ENCODE results near the gene ARID3C.
A peak's percentile ranks its signal among the peaks of the same experiment; 100 is the strongest.

Gene ARID3C

GRCh38 chr9:34591917-34592866 lies 36.7 kb downstream of the ARID3C start:
- DNase-seq, result no peak

GRCh38 chr9:34591248-34591916 lies 37.5 kb downstream of the ARID3C start:
- peak; percentile 26 for DNase-seq

- no peak for DNase-seq
These were observed 38.3 kb downstream of the ARID3C start for GRCh38 chr9:34590381-34591247.

GRCh38 chr9:34589636-34590380 lies 39.1 kb downstream of the ARID3C start, which contains the start of gene CNTFR:
Gene CNTFR, minus strand, starts transcription at chr9:34589724. Its CDS starts 20,743 bp downstream, at chr9:34568981.
- DNase-seq, result no peak

- DNase-seq, result no peak
These were observed 39.9 kb downstream of the ARID3C start for GRCh38 chr9:34588671-34589635.

- DNase-seq, result no peak
These were observed 41.6 kb downstream of the ARID3C start for GRCh38 chr9:34587271-34587670.

- DNase-seq, result no peak
These were observed 42.8 kb downstream of the ARID3C start for GRCh38 chr9:34585946-34586669.

- no peak for DNase-seq
These were observed 43.9 kb downstream of the ARID3C start for GRCh38 chr9:34584970-34585369.

- no peak for DNase-seq
These were observed 46.1 kb downstream of the ARID3C start for GRCh38 chr9:34582787-34583186.

- no peak for DNase-seq
These were observed 47.5 kb downstream of the ARID3C start for GRCh38 chr9:34581318-34581717.

GRCh38 chr9:34580358-34580757 lies 48.5 kb downstream of the ARID3C start:
- no peak for DNase-seq

- DNase-seq, result no peak
These were observed 49.1 kb downstream of the ARID3C start for GRCh38 chr9:34579808-34580163.

- DNase-seq, result no peak
These were observed 49.6 kb downstream of the ARID3C start for GRCh38 chr9:34579104-34579807.

- no peak for DNase-seq
These were observed 50.4 kb downstream of the ARID3C start for GRCh38 chr9:34578241-34579103.

GRCh38 chr9:34577400-34578240 lies 51.2 kb downstream of the ARID3C start:
- DNase-seq, result no peak

- no peak for DNase-seq
These were observed 52.1 kb downstream of the ARID3C start for GRCh38 chr9:34576597-34577399.
